ENCODE data around the gene HGD.

The HGD gene

GRCh38 chr3:120599211-120599610, 82.8 kb downstream of the HGD start:
- no peak for TF ChIP-seq CTCF (IDR thresholded peaks at IDR 0.05; ENCODE audit: borderline replicate concordance, insufficient read depth, low read depth, low read length)
- no peak overlapping the region for H3K4me3 ChIP-seq (ENCODE audit: low read depth, low read length)

- no peak for TF ChIP-seq CTCF (IDR thresholded peaks at IDR 0.05; ENCODE audit: borderline replicate concordance, insufficient read depth, low read depth, low read length)
- H3K4me3 ChIP-seq (ENCODE audit: low read depth, low read length): peak overlapping the region; percentile 43
Observed at GRCh38 chr3:120597445-120598049, 84.5 kb downstream of the HGD start.

GRCh38 chr3:120596853-120597223, 85.2 kb downstream of the HGD start:
- TF ChIP-seq CTCF (IDR thresholded peaks at IDR 0.05; ENCODE audit: borderline replicate concordance, insufficient read depth, low read depth, low read length): no peak
- H3K4me3 ChIP-seq (ENCODE audit: low read depth, low read length): peak overlapping the region; percentile 65

- no peak for TF ChIP-seq CTCF (IDR thresholded peaks at IDR 0.05; ENCODE audit: borderline replicate concordance, insufficient read depth, low read depth, low read length)
- peak within 1 kb of the TSS; percentile 65 for H3K4me3 ChIP-seq (ENCODE audit: low read depth, low read length)
Observed at GRCh38 chr3:120596116-120596852, 85.8 kb downstream of the HGD start, which contains the start of gene NDUFB4. Gene NDUFB4, plus strand, starts transcription at chr3:120596336. Its CDS starts 24 bp downstream, at chr3:120596360.

- no peak for TF ChIP-seq CTCF (IDR thresholded peaks at IDR 0.05; ENCODE audit: borderline replicate concordance, insufficient read depth, low read depth, low read length)
- peak overlapping the region; percentile 65 for H3K4me3 ChIP-seq (ENCODE audit: low read depth, low read length)
Observed at GRCh38 chr3:120595788-120596115, 86.3 kb downstream of the HGD start.

GRCh38 chr3:120587332-120587975, 94.6 kb downstream of the HGD start:
- no peak overlapping the region for H3K4me3 ChIP-seq (ENCODE audit: low read depth, low read length)
- no peak for TF ChIP-seq CTCF (IDR thresholded peaks at IDR 0.05; ENCODE audit: borderline replicate concordance, insufficient read depth, low read depth, low read length)

Measured in GM12875 (cell line).